ENCODE results near the gene HIPK2. TPM values are rescaled to one million over a fixed set of nuclear protein-coding genes. Genes with fewer than 3 reads are reported as not detected.

The HIPK2 gene
- total and polyA plus RNA-seq, 8 donors = 3.4 to 103 (median 38.6) TPM

DNA sequence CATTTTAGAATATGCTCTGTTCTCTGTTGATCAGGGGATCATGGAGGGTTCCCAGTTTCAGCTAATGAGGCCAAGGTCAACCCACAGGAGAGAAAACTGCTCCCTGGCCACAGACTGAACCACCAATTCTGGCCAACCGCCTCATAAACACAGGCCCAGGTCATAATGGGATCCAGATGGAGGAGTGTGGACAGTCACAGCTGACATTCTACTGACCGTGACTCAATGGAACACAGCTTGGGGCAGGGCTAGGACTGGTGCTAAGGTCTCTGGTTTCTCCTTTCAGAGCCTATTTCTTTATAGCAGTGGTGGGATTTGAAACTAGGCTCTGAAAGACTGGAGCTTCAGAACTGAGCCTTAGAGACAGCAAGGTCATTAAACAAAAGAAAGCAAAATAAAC is 68.3 kb downstream of the HIPK2 start:
- intact Hi-C loops (cut with DNase I; ENCODE audit: low total_unique reads) = no loop called here
- Histone ChIP-seq H3K4me1 (peaks cover 0 to 32% (median 20%) of the 10 kb centered on the region in 4 donors), H3K27ac (no peak overlapping the region), H3K36me3 (peaks cover 31 to 70% (median 69%) of the 10 kb centered on the region in 4 donors), H3K4me3 (no peak overlapping the region), H3K9me3 (no peaks in the 10 kb centered on the region), H3K27me3 (no peaks in the 10 kb centered on the region)
- 56 to 84% (median 78%) methylated on average over 2 of the region's 2 CpGs for WGBS, 5 donors
- TF ChIP-seq, protein P1, sequence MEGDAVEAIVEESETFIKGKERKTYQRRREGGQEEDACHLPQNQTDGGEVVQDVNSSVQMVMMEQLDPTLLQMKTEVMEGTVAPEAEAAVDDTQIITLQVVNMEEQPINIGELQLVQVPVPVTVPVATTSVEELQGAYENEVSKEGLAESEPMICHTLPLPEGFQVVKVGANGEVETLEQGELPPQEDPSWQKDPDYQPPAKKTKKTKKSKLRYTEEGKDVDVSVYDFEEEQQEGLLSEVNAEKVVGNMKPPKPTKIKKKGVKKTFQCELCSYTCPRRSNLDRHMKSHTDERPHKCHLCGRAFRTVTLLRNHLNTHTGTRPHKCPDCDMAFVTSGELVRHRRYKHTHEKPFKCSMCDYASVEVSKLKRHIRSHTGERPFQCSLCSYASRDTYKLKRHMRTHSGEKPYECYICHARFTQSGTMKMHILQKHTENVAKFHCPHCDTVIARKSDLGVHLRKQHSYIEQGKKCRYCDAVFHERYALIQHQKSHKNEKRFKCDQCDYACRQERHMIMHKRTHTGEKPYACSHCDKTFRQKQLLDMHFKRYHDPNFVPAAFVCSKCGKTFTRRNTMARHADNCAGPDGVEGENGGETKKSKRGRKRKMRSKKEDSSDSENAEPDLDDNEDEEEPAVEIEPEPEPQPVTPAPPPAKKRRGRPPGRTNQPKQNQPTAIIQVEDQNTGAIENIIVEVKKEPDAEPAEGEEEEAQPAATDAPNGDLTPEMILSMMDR (IDR thresholded peaks at IDR 0.05) = no peak
- no peak for TF ChIP-seq POLR2AphosphoS5 (IDR thresholded peaks at IDR 0.05)
- no peak for TF ChIP-seq POLR2A (IDR thresholded peaks at IDR 0.05)
- no peak for TF ChIP-seq EP300 (IDR thresholded peaks at IDR 0.05)
- peak in 1 of 2 donors; percentile 21 for DNase-seq

DNA sequence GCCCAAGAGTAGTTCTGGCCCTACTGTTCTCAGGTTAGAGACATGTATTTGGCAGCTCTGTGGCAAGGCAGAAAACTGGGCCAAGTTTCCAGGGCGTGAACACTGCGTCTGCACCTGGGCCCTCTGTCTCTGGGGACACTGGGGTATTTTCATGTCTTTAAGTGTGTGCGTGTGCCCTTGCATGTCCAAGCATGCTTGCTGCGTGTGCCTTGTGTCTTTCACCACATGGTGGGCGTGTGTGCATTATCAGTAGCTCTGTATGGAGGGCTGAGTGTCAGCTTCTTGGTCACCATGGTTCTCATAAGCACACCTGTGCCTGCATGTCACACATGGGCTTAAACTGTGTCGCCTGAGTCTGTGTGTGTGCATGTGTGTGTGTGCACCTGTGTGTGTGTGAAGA is 69.3 kb downstream of the HIPK2 start:
- Histone ChIP-seq H3K4me1 (peaks cover under 1 to 42% (median 20%) of the 10 kb centered on the region in 4 donors), H3K27ac (no peak overlapping the region), H3K27me3 (no peaks in the 10 kb centered on the region), H3K36me3 (peaks cover 23 to 61% (median 60%) of the 10 kb centered on the region in 4 donors), H3K9me3 (no peaks in the 10 kb centered on the region), H3K4me3 (no peak overlapping the region)
- 43 to 72% (median 55%) methylated on average over 6 of the region's 6 CpGs for WGBS, 5 donors
- no peak for TF ChIP-seq POLR2AphosphoS5 (IDR thresholded peaks at IDR 0.05)
- TF ChIP-seq EP300 (IDR thresholded peaks at IDR 0.05) = no peak
- TF ChIP-seq POLR2A (IDR thresholded peaks at IDR 0.05) = no peak
- TF ChIP-seq, protein P1 (IDR thresholded peaks at IDR 0.05) = no peak
- peak in 1 of 2 donors; percentile 40 for DNase-seq
- intact Hi-C loops (cut with DNase I; ENCODE audit: low total_unique reads) = no loop called here

DNA sequence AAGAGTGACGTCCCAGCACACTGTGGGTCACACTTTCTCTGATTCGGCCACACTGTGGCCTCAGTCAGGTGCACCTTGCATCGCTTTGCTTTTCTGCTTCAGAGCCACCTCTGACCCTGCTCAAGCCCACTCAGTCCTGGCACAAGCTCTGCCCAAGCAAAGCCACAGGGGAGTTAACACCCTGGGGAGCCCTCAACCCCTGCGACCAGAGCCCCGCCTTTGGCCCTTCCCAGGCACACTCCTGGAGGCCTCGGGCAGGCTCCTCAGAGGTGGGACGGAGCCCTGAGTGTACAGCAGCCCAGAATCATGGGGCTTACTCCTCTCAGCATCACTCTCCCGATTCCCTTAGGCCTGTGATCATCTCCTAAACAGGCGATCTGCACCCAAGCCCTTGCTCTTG is 71.0 kb downstream of the HIPK2 start:
- WGBS, 5 donors = 65 to 92% (median 72%) methylated on average over 8 to 9 of the region's 9 CpGs
- no peak overlapping the region for H3K27ac ChIP-seq
- no peaks in the 10 kb centered on the region for H3K9me3 ChIP-seq
- H3K4me1 ChIP-seq = peaks cover 18 to 59% (median 28%) of the 10 kb centered on the region in 4 donors
- intact Hi-C loops (cut with DNase I; ENCODE audit: low total_unique reads) = no loop called here
- no peak overlapping the region for H3K4me3 ChIP-seq
- TF ChIP-seq EP300 (IDR thresholded peaks at IDR 0.05) (no peak), POLR2AphosphoS5 (IDR thresholded peaks at IDR 0.05) (no peak), POLR2A (IDR thresholded peaks at IDR 0.05) (no peak)
- TF ChIP-seq, protein P1 (IDR thresholded peaks at IDR 0.05) = no peak
- peaks cover 17 to 51% (median 48%) of the 10 kb centered on the region in 4 donors for H3K36me3 ChIP-seq
- H3K27me3 ChIP-seq = no peaks in the 10 kb centered on the region
- DNase-seq = no peak

DNA sequence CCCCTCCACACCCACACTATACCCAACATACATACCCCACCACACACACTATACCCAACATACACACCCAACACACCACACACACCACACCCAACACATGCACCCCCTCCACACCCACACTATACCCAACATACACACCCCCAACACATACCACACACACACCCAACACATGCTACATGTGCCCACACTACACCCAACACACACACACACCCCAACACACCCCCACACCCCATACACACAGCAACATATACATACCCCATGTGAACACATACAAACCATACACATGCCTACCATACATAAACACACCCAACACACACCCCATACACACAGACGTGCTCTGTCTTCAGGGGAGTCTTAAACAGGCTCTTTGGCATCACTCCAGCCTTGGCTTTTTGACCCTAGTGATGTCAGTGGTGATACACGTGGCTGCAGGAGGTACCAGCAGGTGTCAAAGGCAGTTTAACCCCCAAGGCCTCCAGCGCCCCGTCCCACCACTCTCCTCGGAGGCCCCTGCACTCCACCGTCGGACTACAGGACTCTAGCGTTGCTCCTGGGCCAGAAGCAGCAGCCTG is 73.4 kb downstream of the HIPK2 start:
- no peak for TF ChIP-seq EP300 (IDR thresholded peaks at IDR 0.05)
- TF ChIP-seq POLR2A (IDR thresholded peaks at IDR 0.05) = no peak
- TF ChIP-seq POLR2AphosphoS5 (IDR thresholded peaks at IDR 0.05) = no peak
- TF ChIP-seq, protein P1 (IDR thresholded peaks at IDR 0.05) = no peak
- 75 to 83% (median 83%) methylated on average over 5 to 8 of the region's 8 CpGs for WGBS, 5 donors
- Histone ChIP-seq H3K9me3 (no peaks in the 10 kb centered on the region), H3K4me3 (no peak overlapping the region), H3K36me3 (peaks cover 25 to 70% (median 58%) of the 10 kb centered on the region in 4 donors), H3K27ac (peak overlapping the region in 2 of 5 donors; percentile 5 to 66), H3K27me3 (no peaks in the 10 kb centered on the region), H3K4me1 (peaks cover 18 to 55% (median 30%) of the 10 kb centered on the region in 4 donors)
- DNase-seq = no peak
- intact Hi-C loops (cut with DNase I; ENCODE audit: low total_unique reads) = no loop called here

Measured in stomach (tissue), 9 donors.